SK-N-SH treated with all-trans-retinoic acid at 6 μM for 48 hours (cell line): ENCODE data around the gene CD200.

Experiments
- ATAC-seq: fragments of 200-7000 bp; cut with Tn5 transposase; 3 replicates; pipeline ENCODE4 v1.9.1; 2020; ENCODE audit warnings: mild to moderate bottlenecking, moderate library complexity
- ARNTL ChIP-seq: fragments of 450-650 bp; formaldehyde crosslinking; IDR thresholded peaks from 2 replicates; pipeline ENCODE4 v1.5.0; 2020; ENCODE audit warnings: low read depth, mild to moderate bottlenecking, moderate library complexity, borderline replicate concordance
- BACH2 ChIP-seq: fragments of 250-450 bp; sonication (Bioruptor Pico); IDR thresholded peaks from 2 replicates; pipeline ENCODE4 v1.9.0; 2021; ENCODE audit warnings: mild to moderate bottlenecking, borderline replicate concordance
- CSDC2 ChIP-seq: fragments of 250-450 bp; sonication (Bioruptor Pico); IDR thresholded peaks from 2 replicates; pipeline ENCODE4 v1.5.0; 2020; ENCODE audit warnings: mild to moderate bottlenecking, moderate library complexity
- ESRRG ChIP-seq: fragments of 250-450 bp; sonication (Bioruptor Pico); IDR thresholded peaks from 2 replicates; pipeline ENCODE4 v1.6.1; 2021; ENCODE audit warnings: mild to moderate bottlenecking
- GLIS3 ChIP-seq: fragments of 250-450 bp; sonication (Bioruptor Pico); IDR thresholded peaks from 2 replicates; pipeline ENCODE4 v1.5.0; 2020; ENCODE audit warnings: mild to moderate bottlenecking, moderate library complexity
- ISL1 ChIP-seq: fragments of 250-450 bp; sonication (Bioruptor Pico); IDR thresholded peaks from 2 replicates; pipeline ENCODE4 v2.1.2; 2022; ENCODE audit warnings: mild to moderate bottlenecking, moderate library complexity
- OSR1 ChIP-seq: fragments of 250-450 bp; sonication (Bioruptor Pico); IDR thresholded peaks from 2 replicates; pipeline ENCODE4 v1.8.0; 2022; ENCODE audit warnings: moderate library complexity, mild to moderate bottlenecking, inconsistent platforms
- PATZ1 ChIP-seq: fragments of 250-450 bp; sonication (Bioruptor Pico); IDR thresholded peaks from 2 replicates; pipeline ENCODE4 v1.8.0; 2020; ENCODE audit warnings: mild to moderate bottlenecking, moderate library complexity, borderline replicate concordance
- POU6F1 ChIP-seq: fragments of 250-450 bp; sonication (Bioruptor Pico); IDR thresholded peaks from 2 replicates; pipeline ENCODE4 v1.8.0; 2021; ENCODE audit warnings: low read depth, mild to moderate bottlenecking, moderate library complexity, borderline replicate concordance
- RARB ChIP-seq: fragments of 250-450 bp; sonication (Bioruptor Pico); IDR thresholded peaks from 2 replicates; pipeline ENCODE4 v1.8.0; 2021; ENCODE audit warnings: mild to moderate bottlenecking, moderate library complexity
- ZC3H10 ChIP-seq: fragments of 250-450 bp; sonication (Bioruptor Pico); IDR thresholded peaks from 2 replicates; pipeline ENCODE4 v1.5.1; 2021; ENCODE audit warnings: mild to moderate bottlenecking, moderate library complexity
- ZFP30 ChIP-seq: fragments of 450-650 bp; formaldehyde crosslinking; IDR thresholded peaks from 2 replicates; pipeline ENCODE4 v1.5.0; 2022; ENCODE audit warnings: mild to moderate bottlenecking, moderate library complexity
- ZNF565 ChIP-seq: fragments of 450-650 bp; formaldehyde crosslinking; conservative IDR thresholded peaks from 2 replicates; pipeline ENCODE4 v1.5.0; 2020; ENCODE audit warnings: low read depth, mild to moderate bottlenecking, moderate library complexity
- ZNF70 ChIP-seq: fragments of 450-650 bp; formaldehyde crosslinking; IDR thresholded peaks from 2 replicates; pipeline ENCODE4 v1.5.0; 2020; ENCODE audit warnings: mild to moderate bottlenecking, moderate library complexity
- TF ChIP-seq, protein P1 (sequence below): fragments of 250-450 bp; sonication (Bioruptor Pico); IDR thresholded peaks from 2 replicates; pipeline ENCODE4 v1.5.1; 2021; ENCODE audit warnings: mild to moderate bottlenecking, moderate library complexity
- TF ChIP-seq, protein P2 (sequence below): fragments of 250-450 bp; sonication (Bioruptor Pico); IDR thresholded peaks from 2 replicates; pipeline ENCODE4 v1.5.1; 2020; ENCODE audit warnings: low read depth, mild to moderate bottlenecking, moderate library complexity
- TF ChIP-seq, protein P3 (sequence below): fragments of 250-450 bp; sonication (Bioruptor Pico); IDR thresholded peaks from 2 replicates; pipeline ENCODE4 v1.5.0; 2020; ENCODE audit warnings: mild to moderate bottlenecking, moderate library complexity

Gene CD200

GRCh38 chr3:112379020-112379690 is 46.2 kb downstream of the CD200 start:
- TF ChIP-seq POU6F1 (CRISPR knock-in tag), result no peak
- TF ChIP-seq, protein P1, sequence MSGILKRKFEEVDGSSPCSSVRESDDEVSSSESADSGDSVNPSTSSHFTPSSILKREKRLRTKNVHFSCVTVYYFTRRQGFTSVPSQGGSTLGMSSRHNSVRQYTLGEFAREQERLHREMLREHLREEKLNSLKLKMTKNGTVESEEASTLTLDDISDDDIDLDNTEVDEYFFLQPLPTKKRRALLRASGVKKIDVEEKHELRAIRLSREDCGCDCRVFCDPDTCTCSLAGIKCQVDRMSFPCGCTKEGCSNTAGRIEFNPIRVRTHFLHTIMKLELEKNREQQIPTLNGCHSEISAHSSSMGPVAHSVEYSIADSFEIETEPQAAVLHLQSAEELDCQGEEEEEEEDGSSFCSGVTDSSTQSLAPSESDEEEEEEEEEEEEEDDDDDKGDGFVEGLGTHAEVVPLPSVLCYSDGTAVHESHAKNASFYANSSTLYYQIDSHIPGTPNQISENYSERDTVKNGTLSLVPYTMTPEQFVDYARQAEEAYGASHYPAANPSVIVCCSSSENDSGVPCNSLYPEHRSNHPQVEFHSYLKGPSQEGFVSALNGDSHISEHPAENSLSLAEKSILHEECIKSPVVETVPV (CRISPR knock-in tag), result no peak
- TF ChIP-seq CSDC2 (CRISPR knock-in tag), result no peak
- TF ChIP-seq, protein P2, sequence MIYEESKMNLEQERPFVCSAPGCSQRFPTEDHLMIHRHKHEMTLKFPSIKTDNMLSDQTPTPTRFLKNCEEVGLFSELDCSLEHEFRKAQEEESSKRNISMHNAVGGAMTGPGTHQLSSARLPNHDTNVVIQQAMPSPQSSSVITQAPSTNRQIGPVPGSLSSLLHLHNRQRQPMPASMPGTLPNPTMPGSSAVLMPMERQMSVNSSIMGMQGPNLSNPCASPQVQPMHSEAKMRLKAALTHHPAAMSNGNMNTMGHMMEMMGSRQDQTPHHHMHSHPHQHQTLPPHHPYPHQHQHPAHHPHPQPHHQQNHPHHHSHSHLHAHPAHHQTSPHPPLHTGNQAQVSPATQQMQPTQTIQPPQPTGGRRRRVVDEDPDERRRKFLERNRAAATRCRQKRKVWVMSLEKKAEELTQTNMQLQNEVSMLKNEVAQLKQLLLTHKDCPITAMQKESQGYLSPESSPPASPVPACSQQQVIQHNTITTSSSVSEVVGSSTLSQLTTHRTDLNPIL (CRISPR knock-in tag), result no peak
- TF ChIP-seq ARNTL, result no peak
- TF ChIP-seq ESRRG (CRISPR knock-in tag), result no peak
- TF ChIP-seq, protein P3, sequence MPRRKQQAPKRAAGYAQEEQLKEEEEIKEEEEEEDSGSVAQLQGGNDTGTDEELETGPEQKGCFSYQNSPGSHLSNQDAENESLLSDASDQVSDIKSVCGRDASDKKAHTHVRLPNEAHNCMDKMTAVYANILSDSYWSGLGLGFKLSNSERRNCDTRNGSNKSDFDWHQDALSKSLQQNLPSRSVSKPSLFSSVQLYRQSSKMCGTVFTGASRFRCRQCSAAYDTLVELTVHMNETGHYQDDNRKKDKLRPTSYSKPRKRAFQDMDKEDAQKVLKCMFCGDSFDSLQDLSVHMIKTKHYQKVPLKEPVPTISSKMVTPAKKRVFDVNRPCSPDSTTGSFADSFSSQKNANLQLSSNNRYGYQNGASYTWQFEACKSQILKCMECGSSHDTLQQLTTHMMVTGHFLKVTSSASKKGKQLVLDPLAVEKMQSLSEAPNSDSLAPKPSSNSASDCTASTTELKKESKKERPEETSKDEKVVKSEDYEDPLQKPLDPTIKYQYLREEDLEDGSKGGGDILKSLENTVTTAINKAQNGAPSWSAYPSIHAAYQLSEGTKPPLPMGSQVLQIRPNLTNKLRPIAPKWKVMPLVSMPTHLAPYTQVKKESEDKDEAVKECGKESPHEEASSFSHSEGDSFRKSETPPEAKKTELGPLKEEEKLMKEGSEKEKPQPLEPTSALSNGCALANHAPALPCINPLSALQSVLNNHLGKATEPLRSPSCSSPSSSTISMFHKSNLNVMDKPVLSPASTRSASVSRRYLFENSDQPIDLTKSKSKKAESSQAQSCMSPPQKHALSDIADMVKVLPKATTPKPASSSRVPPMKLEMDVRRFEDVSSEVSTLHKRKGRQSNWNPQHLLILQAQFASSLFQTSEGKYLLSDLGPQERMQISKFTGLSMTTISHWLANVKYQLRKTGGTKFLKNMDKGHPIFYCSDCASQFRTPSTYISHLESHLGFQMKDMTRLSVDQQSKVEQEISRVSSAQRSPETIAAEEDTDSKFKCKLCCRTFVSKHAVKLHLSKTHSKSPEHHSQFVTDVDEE (CRISPR knock-in tag), result no peak
- TF ChIP-seq ISL1 (CRISPR knock-in tag), result no peak
- TF ChIP-seq GLIS3, result no peak
- TF ChIP-seq RARB (CRISPR knock-in tag), result no peak
- no peak for TF ChIP-seq ZNF565
- TF ChIP-seq ZFP30, result no peak
- no peak for TF ChIP-seq PATZ1
- ATAC-seq, result no peak

DNA sequence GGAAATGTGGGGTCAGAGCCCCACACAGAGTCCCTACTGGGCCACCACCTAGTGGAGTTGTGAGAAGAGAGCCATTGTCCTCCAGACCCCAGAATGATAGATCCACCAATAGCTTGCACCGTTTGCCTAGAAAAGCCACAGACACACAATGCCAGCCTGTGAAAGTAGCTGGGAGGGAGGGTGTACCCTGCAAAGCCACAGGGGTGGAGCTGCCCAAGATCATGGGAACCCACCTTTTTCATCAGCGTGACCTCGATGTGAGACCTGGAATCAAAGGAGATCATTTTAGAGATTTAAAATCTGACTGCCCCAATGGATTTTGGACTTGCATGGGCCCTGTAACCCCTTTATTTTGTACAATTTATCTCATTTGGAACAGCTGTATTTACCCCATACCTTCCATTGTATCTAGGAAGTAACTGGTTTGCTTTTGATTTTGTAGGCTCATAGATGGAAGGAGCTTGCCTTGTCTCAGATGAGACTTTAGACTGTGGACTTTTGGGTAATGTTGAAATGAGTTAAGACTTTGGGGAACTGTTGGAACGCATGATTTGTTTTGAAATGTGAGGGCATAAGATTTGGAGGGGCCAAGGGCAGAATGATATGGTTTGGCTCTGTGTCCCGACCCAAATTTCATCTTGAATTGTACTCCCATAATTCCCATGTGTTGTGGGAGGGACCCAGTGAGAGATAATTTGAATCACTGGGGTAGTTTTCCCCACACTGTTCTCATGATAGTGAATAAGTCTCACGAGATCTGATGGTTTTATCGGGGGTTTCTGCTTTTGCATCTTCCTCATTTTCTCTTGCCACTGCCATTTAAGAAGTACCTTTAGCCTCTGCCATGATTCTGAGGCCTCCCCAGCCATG is 49.0 kb downstream of the CD200 start:
- no peak for TF ChIP-seq CSDC2 (CRISPR knock-in tag)
- TF ChIP-seq OSR1, result no peak
- no peak for TF ChIP-seq ARNTL
- TF ChIP-seq, protein P3 (CRISPR knock-in tag), result no peak
- ATAC-seq, result no peak

- ATAC-seq, result no peak
- no peak for TF ChIP-seq ESRRG (CRISPR knock-in tag)
- no peak for TF ChIP-seq ZC3H10 (CRISPR knock-in tag)
- no peak for TF ChIP-seq BACH2 (CRISPR knock-in tag)
- no peak for TF ChIP-seq ZFP30
- no peak for TF ChIP-seq PATZ1
- no peak for TF ChIP-seq OSR1
- TF ChIP-seq ZNF70, result no peak
Measured at GRCh38 chr3:112382543-112383160, 49.7 kb downstream of the CD200 start.
